Measurements from ENCODE around the gene CASK.
"Not testable (repeated sequence)": the region's sequence is repeated elsewhere in the genome, so short reads cannot be mapped to it uniquely, and the experiment has no call there.

Gene CASK

GRCh38 chrX:41608244-41608643 is 315.1 kb downstream of the CASK start:
- no peak for DNase-seq

- no peak for DNase-seq
Measured at GRCh38 chrX:41607264-41607832, 316.0 kb downstream of the CASK start.

GRCh38 chrX:41606057-41606456 is 317.3 kb downstream of the CASK start:
- DNase-seq: not testable (repeated sequence)

- DNase-seq: peak; percentile 52
Measured at GRCh38 chrX:41604766-41605543, 318.4 kb downstream of the CASK start.

- DNase-seq: no peak
Measured at GRCh38 chrX:41604177-41604576, 319.2 kb downstream of the CASK start.

GRCh38 chrX:41603596-41603995 is 319.8 kb downstream of the CASK start:
- no peak for DNase-seq

GRCh38 chrX:41602816-41603345 is 320.5 kb downstream of the CASK start:
- peak; percentile 10 for DNase-seq

- DNase-seq: peak; percentile 81
Measured at GRCh38 chrX:41600291-41600690, 323.1 kb downstream of the CASK start.

GRCh38 chrX:41599507-41599906 is 323.8 kb downstream of the CASK start:
- DNase-seq: no peak

- DNase-seq: peak; percentile 15
Measured at GRCh38 chrX:41596596-41596995, 326.8 kb downstream of the CASK start.

GRCh38 chrX:41594634-41595033 is 328.7 kb downstream of the CASK start:
- no peak for DNase-seq

GRCh38 chrX:41591906-41592305 is 331.4 kb downstream of the CASK start:
- no peak for DNase-seq

GRCh38 chrX:41590641-41591040 is 332.7 kb downstream of the CASK start:
- DNase-seq: no peak

GRCh38 chrX:41589634-41590270 is 333.6 kb downstream of the CASK start:
- DNase-seq: peak; percentile 11

- DNase-seq: no peak
Measured at GRCh38 chrX:41588271-41588670, 335.1 kb downstream of the CASK start.

- DNase-seq: no peak
Measured at GRCh38 chrX:41580423-41581064, 342.8 kb downstream of the CASK start.

- no peak for DNase-seq
Measured at GRCh38 chrX:41563876-41564275, 359.5 kb downstream of the CASK start.

- DNase-seq: peak; percentile 72
Measured at GRCh38 chrX:41561045-41561444, 362.3 kb downstream of the CASK start.

- peak; percentile 45 for DNase-seq
Measured at GRCh38 chrX:41559235-41560052, 363.9 kb downstream of the CASK start.

- peak; percentile 21 for DNase-seq
Measured at GRCh38 chrX:41558531-41558930, 364.8 kb downstream of the CASK start.

GRCh38 chrX:41556958-41557357 is 366.4 kb downstream of the CASK start:
- no peak for DNase-seq

- peak; percentile 48 for DNase-seq
Measured at GRCh38 chrX:41553688-41554087, 369.7 kb downstream of the CASK start.
